M059J (cell line): ENCODE measurements around the gene DIO3. TPM values are rescaled to one million over a fixed set of nuclear protein-coding genes. Genes with fewer than 3 reads are reported as not detected.
"Not testable (repeated sequence)": the region's sequence is repeated elsewhere in the genome, so short reads cannot be mapped to it uniquely, and the experiment has no call there.

Experiments
- DNase-seq: peaks from one replicate; pipeline ENCODE4 v3.0.0-alpha.2; 2012; ENCODE audit warnings: low read depth
- total RNA-seq: library from RNA; depleted of rRNA; stranded (reverse); fragments of >200 nt; shearing (Covaris generic); gene quantifications from 2 replicates; pipeline ENCODE4 v1.2.3, GENCODE V29; 2014

The DIO3 gene
- total RNA-seq, 1 experiment from 2014 or later = not detected

GRCh38 chr14:101542391-101542790 lies 18.9 kb upstream of the DIO3 start:
- no peak for DNase-seq

- DNase-seq = no peak
Observed at GRCh38 chr14:101543814-101544213, 17.5 kb upstream of the DIO3 start.

- DNase-seq = no peak
Observed at GRCh38 chr14:101544550-101544949, 16.7 kb upstream of the DIO3 start.

- no peak for DNase-seq
Observed at GRCh38 chr14:101546706-101547105, 14.6 kb upstream of the DIO3 start.

- DNase-seq = no peak
Observed at GRCh38 chr14:101547107-101547738, 14.1 kb upstream of the DIO3 start.

GRCh38 chr14:101547961-101548669 lies 13.2 kb upstream of the DIO3 start:
- no peak for DNase-seq

- DNase-seq = no peak
Observed at GRCh38 chr14:101548710-101549109, 12.6 kb upstream of the DIO3 start.

- DNase-seq = no peak
Observed at GRCh38 chr14:101549154-101549553, 12.1 kb upstream of the DIO3 start.

GRCh38 chr14:101550202-101550912 lies 10.9 kb upstream of the DIO3 start:
- not testable (repeated sequence) for DNase-seq

GRCh38 chr14:101551729-101552595 lies 9.3 kb upstream of the DIO3 start:
- DNase-seq = no peak

GRCh38 chr14:101552786-101553231 lies 8.5 kb upstream of the DIO3 start:
- no peak for DNase-seq

- DNase-seq = no peak
Observed at GRCh38 chr14:101553393-101553792, 7.9 kb upstream of the DIO3 start.

- DNase-seq = no peak
Observed at GRCh38 chr14:101553931-101554330, 7.4 kb upstream of the DIO3 start.

GRCh38 chr14:101554991-101555668 lies 6.2 kb upstream of the DIO3 start:
- DNase-seq = no peak

GRCh38 chr14:101555669-101556043 lies 5.6 kb upstream of the DIO3 start:
- not testable (repeated sequence) for DNase-seq

GRCh38 chr14:101556131-101556530 lies 5.2 kb upstream of the DIO3 start:
- DNase-seq = no peak

GRCh38 chr14:101556566-101557320 lies 4.6 kb upstream of the DIO3 start:
- DNase-seq = peak; percentile 30

- DNase-seq = no peak
Observed at GRCh38 chr14:101557321-101557695, 4.0 kb upstream of the DIO3 start.

- peak; percentile 12 for DNase-seq
Observed at GRCh38 chr14:101557811-101558738, 3.2 kb upstream of the DIO3 start.
